SKM-1 (cell line): ENCODE data around the gene HSDL2.
"Not testable (repeated sequence)": the region's sequence is repeated elsewhere in the genome, so short reads cannot be mapped to it uniquely, and the experiment has no call there.

Experiments used
- DNase-seq: peaks from one replicate; lab custom pipeline; 2025; ENCODE audit not compliant: unreplicated experiment; lab: John Stamatoyannopoulos, UW

Gene HSDL2

DNA sequence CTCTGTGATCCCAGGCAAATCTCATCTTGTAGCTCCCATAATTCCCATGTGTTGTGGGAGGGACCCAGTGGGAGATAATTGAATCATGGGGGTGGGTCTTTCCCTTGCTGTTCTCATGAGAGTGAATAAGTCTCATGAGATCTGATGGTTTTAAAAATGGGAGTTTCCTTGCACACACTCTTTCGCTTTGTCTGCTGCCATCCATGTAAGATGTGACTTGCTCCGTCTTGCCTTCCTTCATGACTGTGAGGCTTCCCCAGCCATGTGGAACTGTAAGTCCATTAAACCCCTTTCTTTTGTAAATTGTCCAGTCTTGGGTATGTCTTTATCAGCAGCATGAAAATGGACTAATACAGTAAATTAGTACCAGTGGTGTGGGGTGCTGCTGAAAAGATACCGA lies 14.7 kb upstream of the HSDL2 start:
- DNase-seq, result not testable (repeated sequence)

- no peak for DNase-seq
These were observed 13.3 kb upstream of the HSDL2 start for GRCh38 chr9:112366591-112366990.

DNA sequence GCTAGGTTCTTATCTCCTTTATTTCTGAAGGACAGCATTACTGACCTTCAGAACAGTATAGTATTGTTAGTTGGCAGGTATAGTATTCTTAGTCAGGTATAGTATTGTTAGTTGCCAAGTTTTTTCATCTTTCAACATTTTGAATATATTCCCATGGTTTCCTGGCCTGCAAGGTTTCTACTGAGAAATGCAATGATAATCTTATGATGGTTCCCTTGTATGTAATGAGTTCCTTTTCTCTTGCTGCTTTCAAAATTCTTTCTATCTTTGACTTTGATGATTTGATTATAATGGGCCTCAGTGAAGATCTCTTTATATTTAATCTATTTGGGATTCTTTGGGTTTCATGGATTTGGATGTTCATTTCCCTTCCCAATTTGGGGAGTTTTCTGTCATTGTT lies 12.4 kb upstream of the HSDL2 start:
- no peak for DNase-seq

DNA sequence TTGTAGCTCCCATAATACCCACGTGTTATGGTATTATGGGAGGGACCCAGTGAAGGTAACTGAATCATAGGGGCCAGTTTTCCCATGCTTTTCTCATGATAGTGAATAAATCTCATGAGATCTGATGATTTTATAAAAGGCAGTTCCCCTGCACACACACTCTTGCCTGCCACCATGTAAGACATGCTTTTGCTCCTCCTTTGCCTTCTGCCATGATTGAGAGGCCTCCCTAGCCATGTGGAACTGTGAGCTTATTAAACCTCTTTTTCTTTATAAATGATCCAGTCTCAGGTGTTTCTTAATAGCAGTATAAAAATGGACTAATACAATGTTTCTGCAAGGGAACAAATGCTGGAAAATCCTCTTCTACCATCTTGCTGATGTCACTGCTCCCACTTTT lies 10.1 kb upstream of the HSDL2 start:
- DNase-seq, result no peak

GRCh38 chr9:112371060-112371459 lies 8.8 kb upstream of the HSDL2 start:
- no peak for DNase-seq

DNA sequence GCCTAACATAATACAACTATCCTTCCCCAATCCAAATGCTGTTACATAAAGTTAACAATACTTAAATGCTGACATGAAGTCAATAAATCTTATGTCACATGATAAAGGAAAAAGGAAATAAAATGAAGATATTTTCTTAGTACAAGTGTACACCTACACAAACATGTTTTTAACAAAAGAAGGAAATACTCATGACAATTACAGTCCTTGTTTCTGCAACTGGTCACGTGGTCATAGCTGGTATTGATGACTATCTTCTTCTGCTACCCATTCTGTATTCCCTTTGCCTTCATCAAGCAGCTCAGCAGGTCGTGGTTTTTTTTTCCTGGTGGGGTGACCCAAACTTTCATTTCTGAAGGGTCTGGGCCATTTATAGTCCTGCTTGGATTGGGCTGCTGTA lies 6.2 kb upstream of the HSDL2 start:
- not testable (repeated sequence) for DNase-seq

DNA sequence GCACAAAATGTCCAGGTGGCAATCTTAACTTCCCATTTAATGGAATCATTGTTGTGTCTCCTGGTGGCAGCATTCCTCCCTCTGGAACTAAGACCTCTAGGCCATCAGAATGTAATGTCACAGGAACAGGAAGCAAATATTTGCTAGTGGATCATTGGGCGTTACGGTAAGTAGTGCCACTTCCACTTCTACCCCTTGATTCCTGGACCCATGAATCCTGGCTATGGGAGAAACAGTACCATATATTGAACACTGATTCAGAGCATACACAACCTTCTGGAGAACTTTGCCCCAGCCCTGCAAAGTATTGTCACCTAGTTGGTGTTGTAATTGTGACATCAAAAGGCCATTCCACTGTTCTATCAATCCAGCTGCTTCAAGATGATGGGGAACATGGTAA lies 5.7 kb upstream of the HSDL2 start:
- DNase-seq, result not testable (repeated sequence)

DNA sequence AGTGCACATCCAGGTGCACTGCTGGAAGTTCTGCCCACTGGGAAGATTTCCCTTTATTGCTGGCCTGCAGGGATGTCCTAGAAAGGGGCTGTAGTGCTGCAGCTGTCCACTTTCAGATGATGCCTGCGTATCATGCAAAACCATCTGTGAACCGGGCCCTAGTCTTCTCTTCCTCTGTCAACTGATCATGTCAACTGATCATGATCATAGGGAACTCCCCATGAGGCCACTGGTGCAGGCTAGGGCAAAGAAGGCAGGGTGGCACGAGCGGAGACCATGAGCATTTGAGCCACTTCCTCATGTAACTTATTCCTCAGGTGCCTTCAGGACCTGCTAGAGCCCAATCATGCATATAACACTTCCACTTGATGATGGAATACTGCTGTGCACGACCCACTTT lies 4.5 kb upstream of the HSDL2 start:
- DNase-seq, result no peak

- no peak for DNase-seq
These were observed 2.8 kb upstream of the HSDL2 start for GRCh38 chr9:112377087-112377486.

DNA sequence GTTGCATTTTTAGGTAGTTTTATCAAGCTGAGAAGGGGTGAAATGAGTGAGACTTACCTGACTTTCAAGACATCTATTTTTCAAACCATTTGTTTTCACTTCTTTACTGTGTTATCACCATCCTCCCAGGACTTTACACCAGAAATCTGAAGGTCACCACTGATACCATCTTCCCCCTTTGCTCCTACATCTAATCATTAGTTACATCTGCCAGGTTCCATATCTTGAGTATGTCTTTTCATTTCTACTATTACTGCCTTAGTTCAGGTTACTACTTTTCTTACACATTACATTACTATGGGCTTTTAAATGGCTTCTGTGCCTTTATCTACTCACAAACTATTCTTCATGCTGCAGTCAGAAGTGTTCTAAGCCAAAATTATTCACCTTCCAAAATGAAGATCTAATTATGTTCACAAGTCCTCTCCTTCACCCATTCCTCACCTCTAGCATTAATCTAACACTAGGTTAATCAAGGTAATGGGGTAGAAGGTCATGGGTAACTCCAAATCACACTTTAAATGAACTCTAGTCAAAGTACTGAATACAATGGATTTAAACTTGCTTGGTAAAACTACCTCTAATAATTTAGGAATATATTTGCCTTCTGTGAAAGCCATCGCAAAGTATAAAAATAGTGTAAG lies 2.1 kb upstream of the HSDL2 start:
- no peak for DNase-seq

DNA sequence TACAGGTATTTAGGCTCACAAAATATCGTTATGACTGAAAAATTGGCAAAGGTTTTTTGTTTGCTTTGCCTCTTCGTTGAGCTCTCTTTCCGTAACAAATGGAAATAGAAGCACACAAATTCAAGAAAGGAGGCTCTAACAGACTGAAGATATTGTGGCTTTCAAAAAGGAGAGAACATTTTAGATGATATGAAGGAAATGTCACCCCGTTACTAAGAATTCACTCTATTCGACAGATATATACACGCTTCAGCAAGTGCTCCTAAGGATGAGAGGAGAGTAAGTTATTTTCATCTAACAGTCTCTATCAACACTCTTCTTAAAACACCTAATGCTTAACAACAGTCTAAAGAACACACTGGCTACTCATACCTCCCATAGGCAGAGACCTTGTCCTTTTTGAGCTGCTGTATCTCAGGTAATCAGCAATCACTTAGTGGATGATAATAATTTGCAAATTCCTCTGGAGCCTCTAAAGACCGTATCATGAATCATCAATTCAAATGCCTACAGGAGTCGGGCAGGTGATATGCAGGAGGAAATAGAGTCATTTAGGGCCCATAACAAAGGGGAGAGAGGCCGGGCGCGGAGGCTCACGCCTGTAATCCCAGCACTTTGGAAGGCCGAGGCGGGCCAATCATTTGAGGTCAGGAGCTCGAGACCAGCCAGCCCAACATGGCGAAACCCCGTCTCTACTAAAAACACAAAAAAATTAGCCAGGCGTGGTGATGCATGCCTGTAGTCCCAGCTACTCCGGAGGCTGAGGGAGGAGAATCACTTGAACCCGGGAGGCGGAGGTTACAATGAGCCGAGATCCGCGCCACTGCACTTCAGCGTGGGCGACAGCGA lies 1.4 kb upstream of the HSDL2 start:
- no peak for DNase-seq

GRCh38 chr9:112379177-112380101 lies 469 bp upstream of the HSDL2 start:
- DNase-seq, result peak; percentile 44

- no peak for DNase-seq
These were observed 915 bp downstream of the HSDL2 start for GRCh38 chr9:112380825-112381221.

DNA sequence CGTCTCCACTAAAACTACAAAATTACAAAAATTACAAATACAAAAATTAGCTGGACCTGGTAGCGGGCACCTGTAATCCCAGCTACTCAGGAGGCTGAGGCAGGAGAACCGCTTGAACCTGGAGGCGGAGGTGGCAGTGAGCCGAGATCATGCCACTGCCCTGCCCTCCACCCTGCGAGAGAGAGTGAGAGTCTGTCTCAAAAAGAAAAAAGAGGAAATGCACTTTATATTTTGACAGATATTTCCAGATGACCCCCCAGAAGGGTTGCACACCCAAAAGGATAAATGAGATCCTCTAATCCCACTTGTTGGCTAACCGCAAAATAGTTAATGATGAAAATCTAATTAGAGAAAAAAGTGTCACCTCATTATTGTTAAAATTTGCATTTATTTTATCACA lies 2.2 kb downstream of the HSDL2 start:
- no peak for DNase-seq

- no peak for DNase-seq
These were observed 2.8 kb downstream of the HSDL2 start for GRCh38 chr9:112382501-112383364.

DNA sequence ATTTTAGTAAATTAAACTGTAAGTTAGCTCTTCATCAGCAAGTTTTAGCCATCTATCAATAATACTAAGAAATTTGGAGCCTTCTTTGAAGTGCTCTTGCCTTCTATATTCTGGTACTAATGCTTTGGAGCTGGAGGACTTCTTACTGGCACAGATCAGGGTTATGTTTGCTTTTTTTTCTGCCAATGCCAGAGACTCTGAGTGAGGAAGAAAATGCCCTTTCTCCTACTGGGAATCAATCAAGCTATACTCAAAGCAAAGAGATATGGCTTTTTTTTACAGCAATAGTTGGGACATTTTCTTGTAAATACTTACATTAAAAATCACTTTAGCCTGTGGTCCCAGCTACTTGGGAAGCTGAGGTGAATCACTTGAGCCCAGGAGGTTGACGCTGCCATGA lies 4.3 kb downstream of the HSDL2 start:
- DNase-seq, result no peak

GRCh38 chr9:112384690-112385089 lies 4.8 kb downstream of the HSDL2 start:
- no peak for DNase-seq

DNA sequence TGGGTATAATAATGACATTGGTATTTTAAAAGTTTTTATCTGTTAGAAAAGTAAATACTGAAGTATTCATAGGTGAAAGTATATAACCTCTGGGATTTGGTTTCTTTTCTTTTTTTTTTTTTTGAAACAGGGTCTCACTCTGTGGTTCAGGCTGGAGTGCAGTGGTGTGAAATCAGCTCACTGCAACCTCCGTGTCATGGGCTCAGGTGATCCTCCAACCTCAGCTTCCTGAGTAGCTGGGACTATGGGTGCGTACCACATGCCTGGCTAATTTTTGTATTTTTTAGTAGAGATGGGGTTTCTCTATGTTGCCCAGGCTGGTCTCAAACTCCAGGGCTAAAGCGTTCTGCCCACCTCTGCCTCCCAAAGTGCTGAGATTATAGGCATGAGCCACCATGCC lies 7.2 kb downstream of the HSDL2 start:
- no peak for DNase-seq

GRCh38 chr9:112389897-112390296 lies 10.0 kb downstream of the HSDL2 start:
- DNase-seq, result not testable (repeated sequence)

GRCh38 chr9:112391936-112392560 lies 12.1 kb downstream of the HSDL2 start:
- DNase-seq, result not testable (repeated sequence)
